K562 (cell line): ENCODE measurements around the gene RIOX2.

Experiments
- CSDE1 ChIP-seq, 2 experiments: fragments of 450-650 bp; IDR thresholded peaks; 2 replicates each; pipeline ENCODE4 v1.6.1; 2016; ENCODE audit warnings: mild to moderate bottlenecking in 1 of 2
- EGR1 ChIP-seq: fragments of 450-650 bp; conservative IDR thresholded peaks from 2 replicates; pipeline ENCODE4 v1.6.1; 2017; ENCODE audit warnings: mild to moderate bottlenecking
- EZH2 ChIP-seq: IDR thresholded peaks from 2 replicates; pipeline ENCODE4 v1.6.1; 2012; ENCODE audit warnings: low read depth, mild to moderate bottlenecking, inconsistent platforms, low read length, borderline replicate concordance
- NFRKB ChIP-seq: fragments of 450-650 bp; IDR thresholded peaks from 2 replicates; pipeline ENCODE4 v1.6.1; 2016; ENCODE audit warnings: low read depth

DNA sequence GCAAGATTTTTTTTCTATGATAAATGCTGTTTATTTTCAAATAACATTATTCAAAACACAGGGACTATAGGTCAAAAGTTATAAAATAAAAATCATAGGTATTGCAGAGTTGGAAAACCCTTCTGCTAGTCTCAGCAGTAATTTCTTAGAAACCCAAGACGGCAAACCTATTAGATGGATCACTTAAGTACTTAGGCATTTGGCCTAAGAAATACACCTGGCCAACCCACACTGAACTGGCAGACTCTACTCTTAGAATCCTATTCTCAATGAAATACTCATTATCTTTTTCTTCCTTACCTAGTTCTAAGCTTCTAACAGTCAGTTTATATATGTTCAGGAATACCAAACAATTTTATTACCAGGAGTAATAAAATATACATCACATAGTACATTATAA lies 30.5 kb upstream of the RIOX2 start:
- no peak for TF ChIP-seq CSDE1 (IDR thresholded peaks at IDR 0.05)
- TF ChIP-seq NFRKB = no peak
- no peak for TF ChIP-seq EZH2
- TF ChIP-seq EGR1 = no peak
